ENCODE data around the gene FDXR.

DNA sequence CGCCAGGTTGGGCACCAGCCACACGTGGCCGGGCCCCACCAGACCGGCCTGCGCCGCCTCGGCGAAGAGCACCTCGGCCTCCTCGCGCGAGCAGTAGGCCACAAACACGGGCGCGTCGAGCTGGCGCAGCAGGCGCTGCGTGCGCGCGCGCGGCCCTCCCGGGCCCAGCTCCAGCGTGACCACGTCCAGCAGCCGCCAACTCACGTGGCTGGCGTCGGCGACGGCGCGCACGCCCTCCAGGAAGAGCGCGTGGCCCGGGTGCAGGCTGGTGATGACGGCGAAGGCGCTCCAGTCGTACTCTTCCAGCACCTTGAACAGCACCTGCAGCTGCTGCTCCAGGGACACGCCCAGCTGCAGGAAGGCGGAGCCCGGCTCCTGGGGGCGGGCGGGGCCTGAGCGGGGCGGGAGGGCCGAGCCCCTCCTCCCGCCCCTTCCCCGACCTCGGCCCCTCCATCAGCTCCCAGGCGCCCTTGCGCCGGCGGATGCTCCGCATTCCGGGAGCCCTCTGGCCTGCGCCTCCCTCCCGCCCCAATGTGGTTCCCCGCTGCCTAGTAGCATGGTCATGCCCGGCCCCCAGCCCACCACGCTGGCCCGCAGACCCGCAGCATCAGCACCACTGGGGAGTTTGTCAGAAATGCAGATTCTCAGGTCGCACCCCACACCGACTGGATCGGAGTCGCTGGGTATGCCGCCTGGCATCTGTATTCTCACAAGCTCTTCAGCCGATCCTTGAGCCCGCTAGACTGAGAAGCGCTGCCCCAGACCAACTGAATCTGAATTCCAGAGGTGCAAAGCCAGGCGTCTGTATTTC lies 20.4 kb downstream of the FDXR start:
- TF ChIP-seq POLR2A (IDR thresholded peaks at IDR 0.05; ENCODE audit: low read length): no peak
- TF ChIP-seq GATA1 (IDR thresholded peaks at IDR 0.05; ENCODE audit: low read depth, low read length): no peak

Measured in erythroblast (primary cell).